ENCODE measurements around the gene DUSP19.
A peak's percentile ranks its signal among the peaks of the same experiment; 100 is the strongest.

DUSP19 gene

DNA sequence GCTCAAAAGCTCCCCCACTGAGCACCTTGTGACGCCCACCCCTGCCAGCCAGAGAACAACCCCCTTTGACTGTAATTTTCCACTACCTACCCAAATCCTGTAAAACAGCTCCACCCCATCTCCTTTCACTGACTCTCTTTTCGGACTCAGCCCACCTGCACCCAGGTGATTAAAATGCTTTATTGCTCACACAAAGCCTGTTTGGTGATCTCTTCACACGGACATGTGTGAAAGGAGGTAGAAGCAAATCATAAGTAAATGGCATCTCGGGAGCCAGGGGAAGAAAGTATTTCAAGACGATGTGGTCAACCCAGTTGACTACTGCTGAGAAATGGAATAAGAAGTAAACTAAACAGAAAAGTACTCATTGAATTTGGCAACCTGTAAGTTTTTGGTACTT lies 29.1 kb upstream of the DUSP19 start:
- TF ChIP-seq, protein P1, sequence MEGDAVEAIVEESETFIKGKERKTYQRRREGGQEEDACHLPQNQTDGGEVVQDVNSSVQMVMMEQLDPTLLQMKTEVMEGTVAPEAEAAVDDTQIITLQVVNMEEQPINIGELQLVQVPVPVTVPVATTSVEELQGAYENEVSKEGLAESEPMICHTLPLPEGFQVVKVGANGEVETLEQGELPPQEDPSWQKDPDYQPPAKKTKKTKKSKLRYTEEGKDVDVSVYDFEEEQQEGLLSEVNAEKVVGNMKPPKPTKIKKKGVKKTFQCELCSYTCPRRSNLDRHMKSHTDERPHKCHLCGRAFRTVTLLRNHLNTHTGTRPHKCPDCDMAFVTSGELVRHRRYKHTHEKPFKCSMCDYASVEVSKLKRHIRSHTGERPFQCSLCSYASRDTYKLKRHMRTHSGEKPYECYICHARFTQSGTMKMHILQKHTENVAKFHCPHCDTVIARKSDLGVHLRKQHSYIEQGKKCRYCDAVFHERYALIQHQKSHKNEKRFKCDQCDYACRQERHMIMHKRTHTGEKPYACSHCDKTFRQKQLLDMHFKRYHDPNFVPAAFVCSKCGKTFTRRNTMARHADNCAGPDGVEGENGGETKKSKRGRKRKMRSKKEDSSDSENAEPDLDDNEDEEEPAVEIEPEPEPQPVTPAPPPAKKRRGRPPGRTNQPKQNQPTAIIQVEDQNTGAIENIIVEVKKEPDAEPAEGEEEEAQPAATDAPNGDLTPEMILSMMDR (IDR thresholded peaks at IDR 0.05; ENCODE audit: low read depth, low read length): no peak
- no peak for DNase-seq (ENCODE audit: low read depth, low spot score)
- H3K4me3 ChIP-seq (ENCODE audit: low read depth, low read length): no peak overlapping the region
- in situ Hi-C loops (cut with HindIII; ENCODE audit: low sequenced_read_pairs): no loop called here

DNA sequence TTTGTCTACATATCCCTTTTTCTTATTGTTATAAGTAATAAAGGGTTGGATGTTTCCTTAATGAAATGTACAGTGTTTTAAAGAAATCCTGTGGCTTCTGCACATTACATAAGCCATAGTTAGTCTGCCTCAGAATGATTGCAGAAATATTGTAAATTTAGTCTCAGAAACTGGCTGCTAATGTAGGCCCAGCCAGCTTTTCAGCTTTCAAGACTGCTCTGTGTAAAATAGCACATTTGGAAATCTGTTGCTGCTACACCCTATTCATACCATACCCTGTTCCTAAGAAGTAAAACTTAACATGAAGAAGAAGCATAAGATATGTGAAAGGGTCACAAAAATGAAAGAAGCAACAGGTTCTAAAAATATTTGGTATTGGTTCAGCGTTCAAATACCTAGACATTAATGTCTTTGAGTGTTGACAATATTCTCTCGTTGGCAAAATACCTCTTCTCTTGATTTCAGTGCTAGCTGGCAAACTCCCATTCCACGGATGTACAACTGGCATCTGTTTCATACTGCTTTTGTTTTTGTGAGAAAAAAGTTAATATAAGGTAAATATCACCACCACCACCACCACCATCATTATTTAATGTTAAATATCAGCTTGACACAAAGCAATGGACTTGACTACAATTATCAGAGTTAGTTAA lies 21.1 kb upstream of the DUSP19 start:
- TF ChIP-seq, protein P1 (IDR thresholded peaks at IDR 0.05; ENCODE audit: low read depth, low read length): no peak
- no peak for DNase-seq (ENCODE audit: low read depth, low spot score)

DNA sequence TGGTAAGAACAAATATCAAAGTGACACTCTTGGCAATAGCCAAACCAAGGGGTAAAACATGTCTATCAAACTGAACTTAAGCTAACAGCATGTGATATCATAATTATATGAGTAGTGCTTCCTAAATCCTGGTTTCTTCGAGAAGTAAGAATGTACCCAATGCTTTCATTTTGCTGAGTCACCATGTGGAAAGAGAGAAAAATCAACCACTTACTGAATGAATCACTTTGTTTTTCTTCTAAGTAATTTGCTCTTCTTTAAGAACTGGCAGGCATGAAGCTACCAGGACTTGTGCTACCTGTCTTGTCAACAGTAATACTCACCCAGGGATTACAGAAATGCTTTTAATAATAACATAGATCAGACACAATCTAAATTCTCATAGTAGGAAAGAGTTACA lies 19.0 kb upstream of the DUSP19 start:
- H3K4me3 ChIP-seq (ENCODE audit: low read depth, low read length): no peak overlapping the region
- TF ChIP-seq, protein P1 (IDR thresholded peaks at IDR 0.05; ENCODE audit: low read depth, low read length): no peak
- in situ Hi-C loops (cut with HindIII; ENCODE audit: low sequenced_read_pairs): no loop called here
- peak; percentile 91 for DNase-seq (ENCODE audit: low read depth, low spot score)

More for the DNA sequence above, 21.1 kb upstream of the DUSP19 start:
- in situ Hi-C loops (cut with HindIII; ENCODE audit: low sequenced_read_pairs): no loop called here
- no peak overlapping the region for H3K4me3 ChIP-seq (ENCODE audit: low read depth, low read length)

DNA sequence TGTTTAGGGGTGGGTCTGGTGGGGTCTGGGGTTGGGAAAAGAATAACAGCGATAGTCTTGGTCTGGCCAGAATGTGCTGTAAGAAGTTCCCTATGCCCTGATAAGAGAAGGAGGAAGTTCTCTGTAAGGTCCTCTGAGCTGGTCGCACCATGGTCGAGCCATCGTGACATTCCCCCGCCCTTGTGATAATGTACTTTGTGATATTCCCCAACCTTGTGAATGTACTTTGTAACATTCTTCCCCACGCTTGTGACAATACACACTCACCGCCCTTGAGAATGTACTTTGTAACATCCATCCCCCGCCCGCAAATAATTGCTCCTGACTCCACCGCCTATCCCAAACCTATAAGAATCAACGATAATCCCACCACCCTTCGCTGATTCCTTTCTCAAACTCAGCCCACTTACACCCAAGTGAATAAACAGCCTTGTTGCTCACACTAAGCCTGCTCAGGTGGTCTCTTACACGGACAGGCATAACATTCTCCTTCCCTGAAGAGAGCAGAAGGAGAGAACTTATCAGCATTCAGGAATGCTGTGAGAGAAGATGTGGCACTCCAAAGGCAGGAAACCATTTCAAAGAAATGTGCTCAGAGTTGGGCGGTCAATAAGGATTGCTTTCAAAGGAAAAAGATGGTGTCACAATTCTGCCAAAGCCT lies 17.8 kb upstream of the DUSP19 start:
- DNase-seq (ENCODE audit: low read depth, low spot score): no peak
- in situ Hi-C loops (cut with HindIII; ENCODE audit: low sequenced_read_pairs): no loop called here
- no peak overlapping the region for H3K4me3 ChIP-seq (ENCODE audit: low read depth, low read length)
- TF ChIP-seq, protein P1 (IDR thresholded peaks at IDR 0.05; ENCODE audit: low read depth, low read length): no peak

DNA sequence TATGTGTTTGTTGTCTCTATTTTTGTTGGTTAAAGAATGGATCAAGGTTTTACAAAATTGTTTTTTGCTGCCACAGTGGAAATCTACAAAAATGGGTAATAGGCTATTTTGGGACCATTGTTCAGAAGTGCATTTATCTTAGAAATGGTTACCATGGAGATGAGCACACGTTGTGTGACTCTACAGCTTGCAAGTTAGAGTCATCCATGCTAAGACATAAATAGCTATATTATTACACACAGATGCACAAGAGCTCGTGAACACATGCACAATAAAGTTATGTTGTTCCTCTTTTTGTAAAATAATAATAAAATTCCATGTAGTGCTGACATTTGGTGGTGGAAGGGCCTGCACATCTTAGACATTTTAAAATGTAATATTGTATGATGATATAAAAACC lies 15.5 kb upstream of the DUSP19 start:
- no peak overlapping the region for H3K4me3 ChIP-seq (ENCODE audit: low read depth, low read length)
- TF ChIP-seq, protein P1 (IDR thresholded peaks at IDR 0.05; ENCODE audit: low read depth, low read length): no peak
- in situ Hi-C loops (cut with HindIII; ENCODE audit: low sequenced_read_pairs): no loop called here
- peak; percentile 57 for DNase-seq (ENCODE audit: low read depth, low spot score)

DNA sequence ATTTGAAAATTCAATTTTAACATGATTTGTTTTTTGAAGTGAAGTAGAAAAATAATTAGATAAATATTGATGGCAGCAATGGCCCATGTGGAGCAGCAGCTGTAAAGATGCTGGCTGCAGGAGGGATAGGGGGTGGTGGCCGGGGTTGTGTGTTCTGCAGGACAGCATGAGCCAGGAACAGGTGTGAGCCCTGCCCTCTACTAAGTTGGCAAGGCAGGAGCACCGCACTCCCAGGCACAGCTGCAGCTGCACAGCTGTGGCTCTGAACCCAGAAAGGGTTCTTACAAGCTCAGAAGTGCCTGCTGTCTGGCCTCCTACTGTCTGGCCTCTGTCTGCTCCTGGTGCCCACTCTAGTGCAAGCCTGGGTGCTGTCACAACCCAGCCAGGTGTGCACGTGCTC lies 10.0 kb upstream of the DUSP19 start:
- DNase-seq (ENCODE audit: low read depth, low spot score): no peak
- H3K4me3 ChIP-seq (ENCODE audit: low read depth, low read length): no peak overlapping the region
- in situ Hi-C loops (cut with HindIII; ENCODE audit: low sequenced_read_pairs): no loop called here
- TF ChIP-seq, protein P1 (IDR thresholded peaks at IDR 0.05; ENCODE audit: low read depth, low read length): no peak

All from astrocyte of the spinal cord (primary cell).